ENCODE data around the gene AKAP17A. TPM values are rescaled to one million over a fixed set of nuclear protein-coding genes. Genes with fewer than 3 reads are reported as not detected.
"Not testable (repeated sequence)": the region's sequence is repeated elsewhere in the genome, so short reads cannot be mapped to it uniquely, and the experiment has no call there.

Gene AKAP17A
- total RNA-seq, 1 donor from 2014 or later: 62.0 TPM

DNA sequence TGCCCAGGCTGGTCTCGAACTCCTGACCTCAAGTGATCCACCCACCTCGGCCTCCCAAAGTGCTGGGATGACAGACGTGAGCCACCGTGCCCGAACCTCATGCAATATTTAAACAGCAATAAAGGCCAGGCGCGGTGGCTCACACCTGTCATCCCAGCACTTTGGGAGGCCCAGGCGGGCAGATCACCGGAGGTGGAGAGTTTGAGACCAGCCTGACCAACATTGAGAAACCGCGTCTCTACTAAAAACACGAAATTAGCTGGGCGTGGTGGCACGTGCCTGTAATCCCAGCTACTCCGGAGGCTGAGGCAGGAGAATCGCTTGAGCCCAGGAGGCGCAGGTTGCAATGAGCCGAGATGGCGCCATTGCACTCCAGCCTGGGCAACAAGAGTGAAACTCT lies 17.2 kb upstream of the AKAP17A start:
- DNase-seq; H3K27me3 Mint-ChIP-seq; H3K4me3 Mint-ChIP-seq; H3K36me3 Mint-ChIP-seq (ENCODE audit: low read depth); H3K27ac Mint-ChIP-seq; H3K9me3 Mint-ChIP-seq; intact Hi-C loops (cut with micrococcal nuclease): not testable (repeated sequence)
- peaks cover 15% of the 10 kb centered on the region for H3K4me1 Mint-ChIP-seq

DNA sequence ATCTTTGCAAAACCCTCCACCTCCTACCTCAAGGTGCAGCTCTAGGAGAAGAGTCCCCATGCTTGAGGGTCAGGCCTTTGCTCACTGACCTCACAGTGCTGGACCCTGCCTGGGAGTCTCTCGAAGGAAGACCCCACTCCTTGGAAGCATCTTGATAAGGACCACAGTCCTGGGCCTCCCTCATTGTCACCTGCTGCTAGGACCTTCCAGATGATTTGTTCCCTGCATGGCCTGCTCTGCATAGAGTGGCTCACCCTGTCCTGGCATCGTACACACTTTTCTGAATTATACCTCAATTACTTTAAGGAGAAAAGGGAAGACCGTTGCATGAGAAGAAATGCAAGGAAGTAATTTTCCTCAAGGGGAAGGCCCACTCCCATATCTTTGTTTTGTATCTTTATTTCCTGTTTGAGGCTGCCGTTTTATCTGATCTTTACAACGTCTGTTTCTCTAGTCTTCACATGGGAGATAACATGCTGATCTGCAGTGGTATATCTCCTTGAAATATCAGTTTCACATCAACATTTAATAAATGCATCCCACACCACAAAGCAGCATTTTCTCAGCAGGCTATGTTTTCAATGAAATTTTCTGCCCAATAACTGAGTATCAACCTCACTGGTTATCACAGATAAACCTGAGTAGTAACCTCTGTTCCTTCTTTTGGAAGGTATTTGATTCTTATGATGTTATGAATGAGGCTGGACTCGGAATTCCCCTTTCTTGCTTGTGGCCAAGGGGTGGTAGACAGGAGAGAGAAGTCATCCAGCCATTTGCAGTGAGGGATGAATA lies 15.0 kb upstream of the AKAP17A start:
- peak; percentile 66 for DNase-seq
- H3K36me3 Mint-ChIP-seq (ENCODE audit: low read depth): no peaks in the 10 kb centered on the region
- intact Hi-C loops (cut with micrococcal nuclease): no loop called here
- no peaks in the 10 kb centered on the region for H3K9me3 Mint-ChIP-seq
- peaks cover 7% of the 10 kb centered on the region for H3K4me1 Mint-ChIP-seq
- H3K4me3 Mint-ChIP-seq: no peak overlapping the region
- no peak overlapping the region for H3K27ac Mint-ChIP-seq
- no peaks in the 10 kb centered on the region for H3K27me3 Mint-ChIP-seq

DNA sequence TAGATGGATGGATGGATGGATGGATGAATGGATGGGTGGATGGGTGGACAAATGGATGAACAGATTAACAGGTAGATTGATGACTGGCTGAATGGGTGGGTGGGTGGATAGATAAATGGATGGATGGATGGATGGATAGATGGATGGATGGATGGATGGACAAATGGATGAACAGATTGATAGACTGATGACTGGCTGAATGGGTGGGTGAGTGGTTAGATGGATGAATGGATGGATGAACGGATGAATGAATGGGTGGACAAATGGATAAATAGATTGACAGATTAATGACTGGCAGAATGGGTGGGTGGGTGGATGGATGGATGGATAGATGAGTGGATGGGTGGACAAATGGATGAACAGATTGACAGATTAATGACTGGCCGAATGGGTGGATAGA lies 13.6 kb upstream of the AKAP17A start:
- no peaks in the 10 kb centered on the region for H3K27me3 Mint-ChIP-seq
- peaks cover 10% of the 10 kb centered on the region for H3K4me1 Mint-ChIP-seq
- no peak overlapping the region for H3K27ac Mint-ChIP-seq
- no peak overlapping the region for H3K4me3 Mint-ChIP-seq
- H3K36me3 Mint-ChIP-seq (ENCODE audit: low read depth): no peaks in the 10 kb centered on the region
- DNase-seq: no peak
- no peaks in the 10 kb centered on the region for H3K9me3 Mint-ChIP-seq
- intact Hi-C loops (cut with micrococcal nuclease): no loop called here

DNA sequence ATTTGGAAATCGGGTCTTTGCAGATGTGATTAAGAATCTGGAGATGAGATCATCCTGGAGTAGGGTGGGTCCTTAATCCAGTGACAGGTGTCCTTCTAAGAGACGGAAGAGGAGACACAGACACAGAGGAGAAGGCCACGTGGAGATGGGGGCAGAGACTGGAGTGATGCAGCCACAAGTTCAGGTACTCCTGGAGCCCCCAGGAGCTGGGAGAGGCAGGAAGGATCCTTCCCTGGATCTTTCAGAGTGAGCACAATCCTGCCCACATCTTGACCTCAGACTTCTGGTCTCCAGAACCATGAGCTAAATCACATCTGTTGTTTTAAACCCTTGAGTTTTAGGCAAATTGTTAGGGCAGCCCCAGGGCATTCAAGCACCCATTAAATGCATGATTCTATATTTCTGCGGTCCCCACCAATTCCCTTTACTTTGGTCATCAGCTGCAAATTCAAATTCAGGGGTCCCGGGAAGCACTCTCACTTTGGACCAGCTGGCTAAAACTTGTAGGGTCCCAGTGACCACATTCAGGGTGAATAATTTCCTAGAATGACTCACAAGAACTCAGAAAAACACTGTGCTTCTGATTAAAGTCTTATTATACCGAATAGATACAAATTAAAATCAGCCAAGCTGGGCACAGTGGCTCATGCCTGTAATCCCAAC lies 12.8 kb upstream of the AKAP17A start:
- H3K36me3 Mint-ChIP-seq (ENCODE audit: low read depth): no peaks in the 10 kb centered on the region
- intact Hi-C loops (cut with micrococcal nuclease): no loop called here
- H3K27ac Mint-ChIP-seq: no peak overlapping the region
- no peak overlapping the region for H3K4me3 Mint-ChIP-seq
- peaks cover 17% of the 10 kb centered on the region for H3K4me1 Mint-ChIP-seq
- H3K9me3 Mint-ChIP-seq: no peaks in the 10 kb centered on the region
- peak; percentile 57 for DNase-seq
- H3K27me3 Mint-ChIP-seq: no peaks in the 10 kb centered on the region

DNA sequence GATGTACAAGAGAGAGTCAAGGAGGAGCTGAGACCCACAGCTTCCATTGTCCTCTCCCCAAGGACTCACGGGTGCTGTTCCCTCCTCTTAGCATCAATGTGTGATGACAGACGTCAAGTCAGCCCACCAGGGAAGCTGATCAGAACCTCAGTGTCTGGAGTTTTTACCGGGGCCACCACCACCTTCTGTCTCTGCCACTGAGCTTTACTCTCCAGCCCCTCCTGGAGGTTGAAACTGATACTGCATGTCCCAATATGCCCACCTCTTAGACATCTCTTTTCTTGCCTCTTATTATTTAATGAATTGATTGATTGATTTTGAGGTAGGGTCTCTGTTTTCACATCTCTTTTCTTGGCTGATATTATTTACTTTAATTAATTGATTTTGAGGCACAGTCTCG lies 10.3 kb upstream of the AKAP17A start:
- Mint-ChIP-seq H3K36me3 (ENCODE audit: low read depth) (no peaks in the 10 kb centered on the region), H3K27ac (no peak overlapping the region), H3K4me3 (no peak overlapping the region)

DNA sequence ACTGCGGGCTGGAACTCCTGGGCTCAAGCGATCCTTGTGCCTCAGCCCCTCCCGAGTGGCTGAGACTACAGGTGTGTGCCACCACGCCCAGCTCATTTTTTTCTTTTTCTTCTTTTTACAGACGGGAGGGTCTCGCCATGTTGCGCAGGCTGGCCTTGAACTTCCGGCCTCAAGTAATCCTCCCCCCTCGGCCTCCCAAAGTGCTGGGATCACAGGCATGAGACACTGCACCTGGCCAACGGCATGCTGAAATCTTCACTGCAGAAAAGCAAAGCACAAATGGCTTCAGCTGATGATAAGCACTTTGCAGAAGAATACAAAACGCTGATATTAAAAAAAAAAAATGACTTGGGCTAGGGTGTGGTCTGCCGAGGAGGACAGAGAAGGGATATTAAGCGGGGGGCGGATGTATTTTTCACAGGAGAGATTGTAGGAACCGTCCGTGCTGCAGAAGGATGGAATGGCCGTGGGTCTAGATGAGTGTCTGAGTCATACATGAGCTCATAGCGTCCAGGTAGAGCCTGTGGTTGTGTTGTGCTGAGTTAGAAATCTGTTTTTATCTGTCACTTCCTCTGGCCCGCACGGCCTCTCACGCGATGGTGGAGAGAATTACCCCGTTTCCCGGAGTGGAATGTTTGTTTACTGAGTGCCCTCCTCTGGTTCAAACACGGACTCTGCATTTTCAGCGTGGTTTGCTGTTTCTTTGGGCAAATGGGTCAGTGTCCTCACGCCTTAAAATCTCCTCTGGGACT lies 8.5 kb upstream of the AKAP17A start:
- Mint-ChIP-seq H3K4me1 (peaks cover 17% of the 10 kb centered on the region), H3K36me3 (ENCODE audit: low read depth) (no peaks in the 10 kb centered on the region), H3K27ac (peak overlapping the region; percentile 65), H3K4me3 (peak overlapping the region; percentile 22), H3K27me3 (no peaks in the 10 kb centered on the region), H3K9me3 (no peaks in the 10 kb centered on the region)
- DNase-seq: peak; percentile 86
- intact Hi-C loops (cut with micrococcal nuclease): loop anchor here (1.0 kb wide), 1 partner anchor 8 kb away; the partner anchor contains the start of gene AKAP17A

More for the DNA sequence above, 10.3 kb upstream of the AKAP17A start:
- no peaks in the 10 kb centered on the region for H3K9me3 Mint-ChIP-seq
- intact Hi-C loops (cut with micrococcal nuclease): loop anchor here (1.0 kb wide), 2 partner anchors 44 to 127 kb away; partner anchors contain the start of gene P2RY8
- no peaks in the 10 kb centered on the region for H3K27me3 Mint-ChIP-seq
- H3K4me1 Mint-ChIP-seq: peaks cover 17% of the 10 kb centered on the region
- DNase-seq: peak; percentile 94

DNA sequence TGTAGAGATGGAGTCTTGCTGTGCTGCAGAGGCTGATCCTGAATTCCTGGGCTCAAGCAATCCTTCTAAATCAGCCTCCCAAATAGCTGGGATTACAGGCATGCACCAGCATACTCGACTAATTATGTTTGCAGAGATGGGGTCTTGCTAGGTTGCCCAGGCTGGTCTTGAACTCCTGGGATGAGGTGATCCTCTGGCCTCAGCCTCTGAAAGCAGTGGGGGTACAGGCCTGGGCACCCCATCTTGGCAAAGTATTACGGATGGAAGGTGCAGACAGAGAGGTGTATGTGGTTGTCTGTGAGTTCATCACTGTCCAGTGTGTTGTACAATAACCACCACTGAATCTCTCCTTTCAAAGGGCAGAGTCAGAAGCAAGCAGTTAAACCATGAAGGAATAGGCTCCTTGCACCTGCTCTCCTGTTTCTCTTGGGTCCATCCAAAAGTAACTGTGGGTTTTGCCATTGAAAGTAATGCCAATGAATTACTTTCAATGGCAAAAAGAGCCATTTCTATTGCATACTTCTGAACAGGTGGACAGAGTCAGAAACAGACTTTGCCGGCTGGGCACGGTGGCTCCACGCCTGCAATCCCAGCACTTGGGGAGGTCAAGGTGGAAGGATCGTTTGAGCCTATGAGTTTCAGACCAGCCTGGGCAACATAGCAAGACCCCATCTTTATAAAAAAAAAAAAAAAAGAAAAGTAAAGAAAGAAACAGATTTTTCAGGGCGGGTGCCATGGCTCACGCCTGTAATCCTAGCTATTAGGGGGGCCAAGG lies 7.0 kb upstream of the AKAP17A start:
- peak; percentile 56 for DNase-seq
- Mint-ChIP-seq H3K4me1 (peaks cover 17% of the 10 kb centered on the region), H3K27me3 (no peaks in the 10 kb centered on the region), H3K36me3 (ENCODE audit: low read depth) (no peaks in the 10 kb centered on the region), H3K4me3 (no peak overlapping the region), H3K27ac (peak overlapping the region; percentile 53), H3K9me3 (no peaks in the 10 kb centered on the region)
- intact Hi-C loops (cut with micrococcal nuclease): no loop called here

DNA sequence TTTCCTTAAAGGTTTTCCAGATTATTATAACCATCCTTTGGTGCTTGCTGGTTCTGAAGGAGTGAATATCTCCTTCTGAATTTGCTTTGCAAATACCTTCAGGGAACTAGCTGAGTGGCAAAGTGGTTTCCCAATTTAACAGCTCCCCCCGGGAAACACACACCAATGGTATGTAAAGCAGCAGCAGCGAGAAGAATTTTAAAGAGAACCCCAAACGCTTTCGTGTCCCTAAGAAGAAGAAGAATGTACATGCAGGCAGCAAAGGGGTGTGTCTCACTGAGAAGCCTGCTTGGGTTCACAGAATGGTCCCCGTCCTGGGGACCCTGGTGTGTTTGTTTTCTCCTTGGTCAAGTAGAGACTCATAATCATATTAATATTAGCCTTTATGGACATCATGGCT lies 4.2 kb upstream of the AKAP17A start:
- Mint-ChIP-seq H3K9me3 (no peaks in the 10 kb centered on the region), H3K27me3 (no peaks in the 10 kb centered on the region), H3K36me3 (ENCODE audit: low read depth) (peaks cover 2% of the 10 kb centered on the region), H3K4me1 (peaks cover 16% of the 10 kb centered on the region), H3K27ac (no peak overlapping the region), H3K4me3 (no peak overlapping the region)
- peak; percentile 57 for DNase-seq
- intact Hi-C loops (cut with micrococcal nuclease): no loop called here

DNA sequence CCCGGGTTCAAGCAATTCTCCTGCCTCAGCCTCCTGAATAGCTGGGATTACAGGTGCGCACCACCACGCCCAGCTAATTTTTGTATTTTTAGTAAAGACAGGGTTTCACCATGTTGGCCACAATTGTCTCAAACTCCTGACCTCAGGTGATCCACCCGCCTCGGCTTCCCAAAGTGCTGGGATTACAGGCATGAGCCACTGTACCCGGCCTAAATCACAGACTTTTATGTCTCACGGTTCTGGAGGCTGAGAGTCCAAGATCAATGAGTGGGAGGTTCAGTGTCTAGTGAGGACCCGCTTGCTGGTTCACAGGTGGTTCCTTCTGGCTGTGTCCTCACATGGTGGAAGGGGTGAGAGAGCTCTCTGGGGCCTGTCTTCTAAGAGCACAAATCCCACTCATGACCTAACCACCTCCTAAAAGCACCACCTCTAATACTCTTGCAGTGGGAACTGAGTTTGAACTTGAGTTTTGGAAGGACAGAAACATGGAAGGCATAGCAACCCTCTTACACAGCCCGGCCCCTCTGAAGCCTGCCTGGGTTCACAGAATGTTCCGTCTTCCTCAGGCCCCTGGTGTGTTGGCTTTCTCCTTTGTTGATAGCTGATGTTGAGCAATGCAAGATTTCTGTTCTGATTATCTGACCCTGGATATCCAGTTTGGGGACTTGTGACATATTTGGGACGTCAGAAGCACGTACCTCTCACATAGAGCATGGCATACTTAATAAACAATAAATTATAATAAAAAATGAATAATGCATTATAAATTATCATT lies 1.9 kb upstream of the AKAP17A start:
- Mint-ChIP-seq H3K27me3 (no peaks in the 10 kb centered on the region), H3K27ac (peak overlapping the region; percentile 68), H3K36me3 (ENCODE audit: low read depth) (peaks cover 18% of the 10 kb centered on the region), H3K4me3 (no peak overlapping the region), H3K9me3 (no peaks in the 10 kb centered on the region), H3K4me1 (peaks cover 18% of the 10 kb centered on the region)
- intact Hi-C loops (cut with micrococcal nuclease): loop anchor here (2.0 to 5.0 kb wide), 3 partner anchors 197 to 1003 kb away; partner anchors contain the start of gene SLC25A6
- peak; percentile 67 for DNase-seq

DNA sequence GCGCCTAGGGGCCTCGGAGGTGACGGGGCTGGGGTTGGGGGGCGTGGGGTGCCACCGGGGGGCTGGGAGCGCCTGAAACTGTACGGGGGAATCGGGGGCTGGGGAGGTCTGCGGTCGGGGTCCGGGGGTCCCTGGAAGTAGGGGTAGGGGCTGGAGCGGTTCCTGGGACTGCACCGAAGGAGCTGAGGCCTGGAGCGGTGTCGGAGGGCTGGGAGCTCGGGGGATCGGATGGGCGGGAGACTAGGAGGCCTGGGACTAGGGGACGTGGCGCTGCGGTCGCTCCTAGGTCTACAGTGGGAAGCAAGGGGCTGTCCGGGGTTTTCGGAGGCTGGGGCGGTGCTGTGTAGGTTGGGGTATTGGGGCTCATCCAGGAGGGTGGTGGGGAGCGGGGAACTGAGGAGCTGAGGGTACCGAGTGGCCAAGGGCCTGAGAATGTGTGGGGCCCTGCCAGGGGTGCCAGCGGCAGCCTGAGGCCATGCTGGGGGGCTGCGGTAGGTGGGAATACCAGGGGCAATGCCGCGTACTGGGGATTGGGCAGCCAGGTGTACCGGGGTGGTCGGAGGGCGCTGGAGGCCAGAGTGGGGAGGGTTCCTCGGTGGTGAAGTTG lies 562 bp downstream of the AKAP17A start:
- peaks cover 22% of the 10 kb centered on the region for H3K4me1 Mint-ChIP-seq
- DNase-seq: peak; percentile 70
- H3K36me3 Mint-ChIP-seq (ENCODE audit: low read depth): peaks cover 34% of the 10 kb centered on the region
- peak overlapping the region; percentile 97 for H3K4me3 Mint-ChIP-seq
- no peaks in the 10 kb centered on the region for H3K27me3 Mint-ChIP-seq
- no peaks in the 10 kb centered on the region for H3K9me3 Mint-ChIP-seq
- intact Hi-C loops (cut with micrococcal nuclease): loop anchor here (1.0 to 5.0 kb wide), 8 partner anchors 9 to 1000 kb away; partner anchors contain the start of gene SLC25A6
- peak overlapping the region; percentile 93 for H3K27ac Mint-ChIP-seq

DNA sequence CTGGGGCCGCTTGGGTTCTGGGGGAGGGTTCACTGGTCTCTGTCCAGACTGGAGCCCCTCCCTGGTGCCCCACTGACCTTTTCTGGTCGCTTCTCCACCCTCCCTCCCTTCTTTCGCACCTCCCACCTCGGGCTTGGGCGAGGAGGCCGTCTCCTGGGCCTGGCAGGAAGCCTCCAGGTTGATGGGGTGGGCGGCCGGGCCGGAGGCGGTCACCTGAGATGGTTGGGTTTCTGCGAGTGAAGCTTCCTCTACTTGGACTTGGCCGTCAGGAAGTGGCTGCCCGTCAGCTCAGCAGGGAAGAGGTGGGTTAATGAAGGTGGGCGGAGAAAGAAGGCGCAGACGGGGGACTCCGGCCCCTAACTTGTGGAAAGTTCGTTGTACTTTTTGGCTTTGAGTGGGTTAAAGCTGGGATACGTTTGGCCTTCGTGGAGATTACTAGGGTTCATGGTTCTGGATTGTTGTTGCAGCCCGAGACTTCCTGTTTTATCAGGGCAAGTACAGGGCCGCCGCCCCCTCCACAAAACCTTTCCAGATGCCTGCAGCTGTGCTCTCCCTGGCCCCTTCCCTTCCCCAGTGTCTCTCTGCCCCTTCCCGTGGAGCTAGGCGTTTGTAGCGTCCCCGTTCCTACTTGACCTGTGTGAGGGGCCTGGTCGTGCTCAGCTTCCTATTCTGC lies 1.2 kb downstream of the AKAP17A start:
- Mint-ChIP-seq H3K4me1 (peaks cover 24% of the 10 kb centered on the region), H3K4me3 (peak overlapping the region; percentile 97), H3K27ac (peak overlapping the region; percentile 93), H3K36me3 (ENCODE audit: low read depth) (peaks cover 39% of the 10 kb centered on the region), H3K9me3 (no peaks in the 10 kb centered on the region), H3K27me3 (no peaks in the 10 kb centered on the region)
- intact Hi-C loops (cut with micrococcal nuclease): loop anchor here (2.0 to 5.0 kb wide), 3 partner anchors 64 to 1000 kb away; no protein-coding TSS in a partner anchor
- peak; percentile 77 for DNase-seq
